ENCODE measurements around the gene SRXN1.
A peak's percentile ranks its signal among the peaks of the same experiment; 100 is the strongest.

SRXN1 gene

DNA sequence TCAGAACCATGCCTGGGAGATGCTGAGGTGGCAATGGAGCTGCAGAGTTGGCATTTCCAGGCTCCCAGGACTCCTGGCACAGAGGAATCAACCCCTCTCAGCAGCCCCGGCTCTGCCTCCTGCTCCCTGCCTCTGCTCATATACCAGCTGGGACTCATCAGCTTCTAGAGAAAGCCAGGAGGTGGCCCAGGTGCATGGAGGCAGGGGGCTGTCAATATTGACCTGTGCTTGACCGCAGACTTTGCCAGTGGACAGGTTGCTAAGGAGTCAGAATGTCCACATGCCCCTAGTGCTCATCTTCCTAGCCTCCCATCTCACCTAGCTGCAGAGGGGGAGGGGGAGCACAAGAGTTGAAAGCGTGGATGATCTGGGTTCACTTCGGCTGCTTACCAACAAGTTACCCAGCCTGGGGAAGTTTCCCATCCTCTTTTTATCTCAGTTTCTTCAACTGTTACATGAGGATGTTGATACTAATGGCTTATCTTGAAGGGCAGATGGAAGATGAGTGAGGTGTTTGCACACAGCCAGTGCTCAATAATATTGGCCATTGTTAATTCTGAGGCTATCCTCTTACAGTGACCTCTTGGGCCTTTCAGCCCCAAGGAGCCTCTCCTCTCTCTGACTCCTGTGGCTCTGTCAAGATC is 31.8 kb upstream of the SRXN1 start:
- FAIRE-seq (no peak), DNase-seq (ENCODE audit: insufficient read length, low spot score) (no peak)
- no peak for TF ChIP-seq POLR2A (IDR thresholded peaks at IDR 0.05; ENCODE audit: low read depth, low read length)

DNA sequence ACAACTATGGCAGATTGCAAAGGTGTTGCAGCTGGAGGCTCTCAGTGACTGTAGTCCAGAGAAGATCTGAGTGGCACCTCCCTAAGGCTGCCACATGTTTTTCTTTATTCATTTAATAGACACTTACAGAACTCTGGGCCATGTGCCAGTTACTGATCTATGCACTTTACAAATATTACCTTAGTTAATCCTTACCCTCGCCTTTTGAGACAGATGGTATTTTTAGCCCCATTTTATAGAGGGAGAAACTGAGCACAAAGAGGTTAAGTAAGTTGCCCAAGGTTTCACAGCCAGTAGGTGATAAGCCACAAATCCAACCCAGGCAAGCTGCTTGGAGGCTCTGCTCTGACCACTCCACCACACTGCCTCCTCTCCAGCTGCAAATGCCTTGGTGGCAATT is 29.1 kb upstream of the SRXN1 start:
- no peak for FAIRE-seq
- no peak for DNase-seq (ENCODE audit: insufficient read length, low spot score)
- TF ChIP-seq POLR2A (IDR thresholded peaks at IDR 0.05; ENCODE audit: low read depth, low read length): no peak

DNA sequence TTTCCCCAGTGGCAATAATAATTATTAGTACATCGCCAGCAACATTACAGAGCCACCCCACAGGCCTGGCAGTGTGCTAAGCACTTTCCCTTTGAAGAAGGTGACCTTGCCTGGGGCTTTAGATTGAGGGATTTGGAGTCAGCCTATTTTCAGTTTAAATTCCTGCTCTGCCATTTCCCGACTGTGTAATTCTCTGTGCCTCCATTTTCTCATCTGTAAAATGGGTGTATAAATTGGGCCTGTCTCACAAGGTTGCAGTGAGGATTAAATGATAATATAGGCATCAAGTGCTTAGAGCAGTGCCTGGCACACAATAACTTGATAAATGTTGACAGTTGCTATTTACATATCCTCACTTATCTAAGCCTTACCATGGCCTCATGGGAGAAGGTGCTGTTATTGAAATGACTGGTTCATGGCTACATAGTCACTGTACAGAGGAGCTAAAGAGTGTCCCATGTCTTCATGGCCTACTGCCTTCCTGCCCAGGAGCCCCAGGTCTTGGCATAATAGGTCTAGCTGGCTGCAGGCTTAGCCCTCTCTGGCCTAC is 27.7 kb upstream of the SRXN1 start:
- TF ChIP-seq POLR2A (IDR thresholded peaks at IDR 0.05; ENCODE audit: low read depth, low read length): no peak
- no peak for FAIRE-seq
- DNase-seq (ENCODE audit: insufficient read length, low spot score): no peak

DNA sequence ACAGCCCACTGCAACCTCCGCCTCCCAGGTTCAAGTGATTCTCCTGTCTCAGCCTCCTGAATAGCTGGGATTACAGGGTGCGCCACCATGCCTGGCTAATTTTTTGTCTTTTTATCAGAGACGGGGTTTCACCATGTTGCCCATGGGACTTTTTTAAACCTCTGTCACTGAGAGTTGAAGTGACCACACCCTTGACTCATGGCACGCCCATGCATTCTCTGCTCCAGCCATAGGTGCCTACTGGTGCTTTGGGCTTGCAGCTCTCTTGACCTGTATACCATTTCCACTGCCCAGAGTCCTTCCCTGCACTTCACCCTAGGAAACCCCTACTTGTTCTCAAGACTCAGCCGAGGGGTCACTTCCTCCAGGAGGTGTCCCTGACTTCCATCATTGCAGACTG is 25.0 kb upstream of the SRXN1 start:
- TF ChIP-seq POLR2A (IDR thresholded peaks at IDR 0.05; ENCODE audit: low read depth, low read length): no peak
- no peak for DNase-seq (ENCODE audit: insufficient read length, low spot score)
- no peak for FAIRE-seq

DNA sequence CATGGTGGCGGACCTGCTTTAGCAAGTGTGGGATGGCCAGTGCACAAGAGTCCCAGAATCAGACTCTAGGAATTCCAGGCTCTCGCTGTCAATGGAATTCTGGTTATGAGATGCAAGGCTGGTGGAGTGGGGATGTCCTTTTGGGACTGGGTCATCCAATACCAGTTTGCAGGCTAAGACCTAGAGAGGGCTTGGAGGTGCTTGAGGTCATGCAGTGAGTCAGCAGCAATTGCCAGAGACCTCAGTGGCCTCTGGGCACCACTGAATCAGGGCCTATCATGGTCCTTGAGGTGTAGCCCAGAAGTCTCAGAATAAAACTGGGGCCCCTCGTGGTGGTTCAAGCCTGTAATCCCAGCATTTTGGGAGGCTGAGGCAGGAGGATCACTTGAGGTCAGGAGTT is 24.0 kb upstream of the SRXN1 start:
- no peak for TF ChIP-seq POLR2A (IDR thresholded peaks at IDR 0.05; ENCODE audit: low read depth, low read length)
- FAIRE-seq: no peak
- DNase-seq (ENCODE audit: insufficient read length, low spot score): no peak

DNA sequence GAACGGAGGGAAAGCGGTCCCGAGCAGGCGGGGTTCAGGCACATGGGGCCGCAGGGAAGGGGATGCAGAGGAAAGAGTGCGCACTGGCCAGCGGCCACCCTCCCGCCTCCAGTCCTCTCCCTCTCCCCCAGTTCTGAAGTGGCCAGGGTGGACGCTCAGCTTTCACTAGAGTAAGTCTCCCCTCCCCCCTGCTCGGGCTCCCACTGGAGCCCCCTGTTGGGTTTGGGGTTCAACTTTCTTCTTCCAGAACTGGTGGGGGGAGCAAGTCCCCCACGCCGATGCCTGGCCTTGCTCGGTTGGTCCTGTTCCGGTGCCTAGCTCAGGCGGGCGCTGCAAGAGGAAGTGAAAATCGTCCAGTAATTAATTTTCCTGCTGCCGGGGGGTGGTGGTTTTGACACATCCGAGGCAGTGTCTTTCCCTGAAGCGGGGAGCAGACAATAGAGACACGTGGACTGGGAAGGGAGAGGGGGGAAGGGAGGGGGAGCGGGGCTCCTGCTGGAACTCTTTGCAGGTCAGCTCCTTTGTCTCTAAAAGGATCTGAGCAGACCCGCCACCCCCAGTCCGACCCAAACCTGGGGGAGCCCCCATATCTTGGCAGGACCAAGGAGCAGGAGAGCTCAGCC is 23.4 kb upstream of the SRXN1 start:
- no peak for TF ChIP-seq POLR2A (IDR thresholded peaks at IDR 0.05; ENCODE audit: low read depth, low read length)
- DNase-seq (ENCODE audit: insufficient read length, low spot score) (no peak), FAIRE-seq (no peak)

DNA sequence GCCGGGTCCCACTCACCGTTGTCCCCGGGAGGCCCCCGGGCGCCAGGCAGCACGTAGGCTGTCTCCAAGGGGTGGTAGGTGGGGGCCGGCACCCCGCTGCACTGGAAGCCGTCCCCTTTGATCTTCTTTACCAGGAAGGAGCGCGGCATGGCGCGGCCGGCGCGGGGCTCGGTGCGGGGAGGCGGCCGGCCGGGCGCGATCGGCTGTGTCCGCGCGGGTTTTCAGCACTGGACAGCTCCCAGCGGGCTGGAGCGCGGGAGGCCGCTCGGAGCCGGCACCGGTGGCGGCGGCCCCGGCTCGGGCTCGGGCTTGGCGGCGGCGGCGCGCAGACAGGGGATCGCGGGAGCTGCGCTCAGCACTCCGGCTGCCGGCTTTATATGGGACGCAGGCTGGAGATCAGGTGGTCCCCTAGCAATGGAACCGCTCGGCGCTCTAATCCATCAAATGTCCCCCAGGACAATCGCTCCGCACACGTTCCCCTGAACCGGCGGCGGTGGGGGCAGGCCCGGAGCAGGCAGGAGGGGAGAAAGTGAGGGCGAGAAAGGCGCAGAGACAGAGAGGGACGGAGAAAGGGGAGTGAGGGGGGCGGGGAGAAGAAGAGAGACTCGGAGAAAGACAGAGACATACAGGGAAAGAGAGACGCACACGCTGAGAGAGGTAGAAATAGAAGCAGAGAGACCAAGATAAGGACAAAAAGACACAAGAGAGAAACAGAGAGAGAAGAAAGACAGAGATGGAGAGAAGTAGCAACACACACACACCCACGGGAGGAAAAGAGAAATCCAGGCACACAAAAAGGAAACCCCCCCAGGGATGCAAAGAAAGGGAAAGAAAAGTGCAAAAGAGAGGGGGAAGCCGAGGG is 22.7 kb upstream of the SRXN1 start, which contains the start of gene SCRT2:
SCRT2 (minus strand) TSS at position 350 of the 862 bp plus-strand sequence; CDS start at position 149, 201 bp downstream.
- TF ChIP-seq POLR2A (IDR thresholded peaks at IDR 0.05; ENCODE audit: low read depth, low read length): no peak
- FAIRE-seq (no peak), DNase-seq (ENCODE audit: insufficient read length, low spot score) (peak; percentile 78)

DNA sequence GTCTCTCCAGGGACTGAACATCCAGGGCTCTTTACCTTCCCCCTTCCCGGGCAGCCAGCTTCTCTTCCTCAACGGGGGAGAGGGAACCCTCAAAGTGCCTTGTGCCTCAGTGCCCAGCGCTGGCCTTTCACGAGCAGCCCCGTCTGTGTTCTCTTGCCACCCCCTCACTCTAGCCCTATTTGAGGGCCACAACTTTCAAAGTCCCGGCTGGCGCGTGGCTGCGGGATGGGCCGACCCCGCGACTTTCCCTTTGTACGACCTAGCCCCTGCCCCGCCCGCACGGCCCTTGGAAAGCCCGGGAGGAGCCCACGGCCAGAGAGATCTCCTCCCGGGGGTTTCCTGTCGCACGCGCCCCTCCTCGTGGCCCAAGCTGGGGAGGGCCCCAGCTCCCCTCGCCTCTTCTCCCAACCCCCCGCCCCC is 22.0 kb upstream of the SRXN1 start:
- DNase-seq (ENCODE audit: insufficient read length, low spot score): no peak
- no peak for TF ChIP-seq POLR2A (IDR thresholded peaks at IDR 0.05; ENCODE audit: low read depth, low read length)
- FAIRE-seq: no peak

DNA sequence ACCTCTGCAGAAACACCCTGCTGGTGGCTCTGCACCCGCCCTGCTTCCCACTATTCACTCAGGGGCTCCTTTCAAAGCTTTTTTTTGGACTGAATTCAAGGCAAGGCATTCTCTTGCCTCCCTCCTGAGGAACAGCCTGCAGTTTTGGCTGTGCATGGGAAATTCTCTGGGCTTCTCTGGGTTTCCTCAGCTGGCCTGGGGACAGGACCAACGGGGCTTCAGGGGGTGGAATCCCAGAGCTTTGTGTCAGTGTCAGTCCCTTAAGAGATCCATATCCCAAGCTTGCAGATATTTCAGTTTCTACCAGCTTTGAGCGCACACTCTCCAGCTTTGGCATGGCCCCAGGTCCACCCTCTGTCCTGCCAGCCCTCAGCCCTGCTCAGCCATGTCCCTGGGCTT is 20.6 kb upstream of the SRXN1 start:
- no peak for TF ChIP-seq POLR2A (IDR thresholded peaks at IDR 0.05; ENCODE audit: low read depth, low read length)
- FAIRE-seq: no peak
- DNase-seq (ENCODE audit: insufficient read length, low spot score): no peak

DNA sequence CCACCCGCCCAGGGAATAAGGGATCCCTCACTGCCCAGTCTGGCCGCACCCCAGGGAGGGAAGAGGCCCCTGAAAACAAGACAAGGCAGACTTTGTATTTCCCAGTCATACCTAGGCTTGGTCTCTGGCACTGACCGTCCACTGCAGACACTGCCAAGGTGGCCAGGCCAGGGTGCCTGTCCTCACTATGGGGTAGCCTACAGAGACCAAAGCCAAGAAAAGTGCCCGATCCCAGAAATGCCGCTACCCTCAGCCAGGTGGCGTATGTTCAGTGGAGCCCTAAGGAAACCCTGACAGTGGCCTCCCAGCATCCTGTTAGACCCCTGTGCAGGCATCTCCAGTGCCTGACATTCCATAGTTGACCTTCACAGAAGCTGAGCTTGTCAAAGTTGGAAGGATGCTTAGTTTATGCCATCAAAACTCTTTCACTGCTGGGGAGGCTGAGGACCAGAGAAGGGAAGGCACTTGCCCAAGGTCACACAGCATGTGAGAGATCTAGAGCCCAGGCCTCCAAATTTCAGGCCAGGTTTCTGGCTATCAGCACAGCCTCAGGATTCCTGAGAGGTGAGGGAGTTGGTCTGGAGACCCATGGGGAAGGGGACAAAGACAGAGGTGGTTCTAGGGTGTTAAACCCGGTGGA is 20.1 kb upstream of the SRXN1 start:
- FAIRE-seq (no peak), DNase-seq (ENCODE audit: insufficient read length, low spot score) (no peak)
- TF ChIP-seq POLR2A (IDR thresholded peaks at IDR 0.05; ENCODE audit: low read depth, low read length): no peak

DNA sequence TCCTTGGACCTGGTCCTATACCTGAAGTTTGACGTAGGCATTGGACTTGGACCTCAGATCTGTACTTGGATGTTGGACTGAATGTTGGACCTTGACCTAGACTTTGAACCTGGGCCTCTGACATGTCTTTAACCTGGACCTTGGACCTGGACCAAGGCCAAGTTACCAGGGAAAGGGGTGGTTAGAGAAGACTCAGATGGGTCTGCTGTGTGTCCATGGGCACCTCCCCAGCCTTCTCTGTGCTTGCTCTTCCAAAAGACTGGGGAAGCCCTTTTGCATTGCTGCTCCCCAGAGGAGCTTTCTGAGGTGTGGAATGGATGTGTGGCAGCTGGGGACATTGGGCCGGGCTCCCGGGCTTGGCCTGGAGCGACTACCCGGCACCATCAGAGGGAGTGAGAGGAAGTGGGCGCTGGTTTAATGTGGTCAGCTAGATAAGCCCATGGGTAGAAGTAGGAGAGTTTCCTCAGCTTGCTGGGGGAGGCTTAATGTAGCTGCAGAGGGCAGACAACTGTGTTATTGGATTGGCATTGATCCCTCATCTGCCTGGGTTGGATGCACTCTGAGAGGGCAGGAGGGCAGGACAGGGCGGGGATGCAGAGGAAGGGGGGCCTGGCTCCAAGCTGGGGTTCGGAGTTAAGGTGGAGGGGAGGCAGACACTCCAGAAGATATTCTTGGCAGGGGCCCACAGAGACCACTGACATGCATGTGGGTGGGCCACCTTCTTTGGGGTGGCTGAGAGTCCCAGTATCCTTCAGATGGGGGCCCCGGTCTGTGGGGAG is 18.4 kb upstream of the SRXN1 start:
- no peak for TF ChIP-seq POLR2A (IDR thresholded peaks at IDR 0.05; ENCODE audit: low read depth, low read length)
- no peak for DNase-seq (ENCODE audit: insufficient read length, low spot score)
- FAIRE-seq: no peak

DNA sequence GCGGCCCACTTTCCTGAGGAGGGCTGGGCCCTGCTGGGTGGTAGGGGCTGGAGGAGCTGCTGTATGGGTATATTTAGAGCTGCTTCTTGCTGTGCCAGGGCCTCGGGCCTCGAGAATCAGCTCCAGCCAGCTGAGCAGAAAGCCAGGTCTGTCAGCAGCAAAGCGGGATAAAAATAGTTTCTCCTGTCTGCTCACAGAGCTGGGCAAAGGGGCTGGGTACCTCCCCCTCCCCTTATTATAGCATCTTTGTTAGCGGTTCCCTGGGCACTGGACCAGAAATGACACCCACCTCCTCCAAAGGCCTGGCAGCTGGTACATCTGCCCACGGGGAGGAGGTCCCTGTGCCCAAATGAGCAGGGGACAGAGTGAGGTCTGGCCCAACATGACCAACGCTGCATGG is 16.6 kb upstream of the SRXN1 start:
- DNase-seq (ENCODE audit: insufficient read length, low spot score) (no peak), FAIRE-seq (no peak)
- no peak for TF ChIP-seq POLR2A (IDR thresholded peaks at IDR 0.05; ENCODE audit: low read depth, low read length)

DNA sequence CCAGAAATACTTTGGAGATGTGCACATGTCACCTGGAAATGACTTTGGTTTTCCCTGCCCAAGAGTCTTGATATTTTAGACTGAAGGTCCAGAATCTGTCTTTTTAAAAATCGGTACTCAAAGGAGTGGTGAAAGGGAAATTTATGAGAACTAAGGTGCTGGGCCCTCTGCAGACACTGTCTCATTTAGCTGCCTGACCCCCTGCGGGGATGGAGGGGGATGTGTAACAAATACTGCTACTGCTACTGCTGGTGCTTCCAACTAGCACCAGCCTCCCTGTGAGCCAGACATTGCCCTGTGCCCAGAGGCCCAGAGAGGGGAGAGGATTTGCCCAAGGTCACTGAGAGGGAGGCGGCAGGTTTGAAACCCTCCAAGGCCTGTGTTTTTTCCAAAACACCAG is 15.6 kb upstream of the SRXN1 start:
- no peak for FAIRE-seq
- TF ChIP-seq POLR2A (IDR thresholded peaks at IDR 0.05; ENCODE audit: low read depth, low read length): no peak
- no peak for DNase-seq (ENCODE audit: insufficient read length, low spot score)

Measured in H54 (cell line).